Measurements from ENCODE around the gene JAM3.

The JAM3 gene

DNA sequence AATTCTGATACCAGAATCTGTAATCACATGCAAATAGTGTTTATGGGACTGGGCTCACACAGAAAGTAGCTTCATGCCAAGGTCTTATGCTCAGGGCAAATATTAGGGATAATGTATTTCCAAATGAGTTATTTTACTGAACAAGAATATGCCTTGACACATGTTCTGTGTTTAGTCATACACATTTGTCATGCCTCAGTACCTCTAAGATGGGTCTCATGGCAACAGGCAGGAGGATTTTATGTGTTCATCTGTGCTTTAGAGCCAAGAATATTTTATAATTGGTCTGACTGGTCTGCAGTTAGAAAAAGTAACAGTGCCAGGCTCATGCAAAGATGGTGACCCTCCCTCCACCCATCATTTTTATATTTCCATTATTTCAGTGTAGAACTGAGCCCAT is 49.1 kb downstream of the JAM3 start:
- CTCF ChIA-PET: interaction anchor here (1.0 kb wide), 1 partner anchor 23 kb away, joined by 3 read pairs; no protein-coding TSS in a partner anchor
- POLR2A ChIA-PET: no interaction called here
- no peak for DNase-seq (ENCODE audit: extremely low spot score)
- TF ChIP-seq, protein P1, sequence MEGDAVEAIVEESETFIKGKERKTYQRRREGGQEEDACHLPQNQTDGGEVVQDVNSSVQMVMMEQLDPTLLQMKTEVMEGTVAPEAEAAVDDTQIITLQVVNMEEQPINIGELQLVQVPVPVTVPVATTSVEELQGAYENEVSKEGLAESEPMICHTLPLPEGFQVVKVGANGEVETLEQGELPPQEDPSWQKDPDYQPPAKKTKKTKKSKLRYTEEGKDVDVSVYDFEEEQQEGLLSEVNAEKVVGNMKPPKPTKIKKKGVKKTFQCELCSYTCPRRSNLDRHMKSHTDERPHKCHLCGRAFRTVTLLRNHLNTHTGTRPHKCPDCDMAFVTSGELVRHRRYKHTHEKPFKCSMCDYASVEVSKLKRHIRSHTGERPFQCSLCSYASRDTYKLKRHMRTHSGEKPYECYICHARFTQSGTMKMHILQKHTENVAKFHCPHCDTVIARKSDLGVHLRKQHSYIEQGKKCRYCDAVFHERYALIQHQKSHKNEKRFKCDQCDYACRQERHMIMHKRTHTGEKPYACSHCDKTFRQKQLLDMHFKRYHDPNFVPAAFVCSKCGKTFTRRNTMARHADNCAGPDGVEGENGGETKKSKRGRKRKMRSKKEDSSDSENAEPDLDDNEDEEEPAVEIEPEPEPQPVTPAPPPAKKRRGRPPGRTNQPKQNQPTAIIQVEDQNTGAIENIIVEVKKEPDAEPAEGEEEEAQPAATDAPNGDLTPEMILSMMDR (IDR thresholded peaks at IDR 0.05; ENCODE audit: control extremely low read depth, extremely low read depth, low read depth, missing control alignments): no peak

DNA sequence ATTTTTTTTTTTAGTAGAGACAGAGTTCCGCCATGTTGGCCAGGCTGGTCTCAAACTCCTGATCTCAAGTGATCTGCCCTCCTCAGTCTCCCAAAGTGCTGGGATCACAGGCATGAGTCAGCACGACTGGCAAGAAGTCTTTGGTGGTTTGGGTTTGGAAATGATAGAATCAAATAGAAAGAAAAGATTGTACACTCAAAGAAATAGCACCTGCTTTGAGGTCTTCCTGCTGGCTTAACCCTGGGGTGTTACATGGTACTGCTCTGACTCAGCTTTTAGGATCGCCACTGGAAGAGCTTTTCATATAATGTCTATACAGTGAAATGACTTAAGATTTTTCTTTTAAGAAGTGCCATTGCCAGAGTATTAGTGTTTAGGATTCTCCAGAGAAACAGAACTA is 50.2 kb downstream of the JAM3 start:
- no peak for DNase-seq (ENCODE audit: extremely low spot score)
- ChIA-PET POLR2A (no interaction called here), CTCF (no interaction called here)
- TF ChIP-seq, protein P1 (IDR thresholded peaks at IDR 0.05; ENCODE audit: control extremely low read depth, extremely low read depth, low read depth, missing control alignments): no peak

DNA sequence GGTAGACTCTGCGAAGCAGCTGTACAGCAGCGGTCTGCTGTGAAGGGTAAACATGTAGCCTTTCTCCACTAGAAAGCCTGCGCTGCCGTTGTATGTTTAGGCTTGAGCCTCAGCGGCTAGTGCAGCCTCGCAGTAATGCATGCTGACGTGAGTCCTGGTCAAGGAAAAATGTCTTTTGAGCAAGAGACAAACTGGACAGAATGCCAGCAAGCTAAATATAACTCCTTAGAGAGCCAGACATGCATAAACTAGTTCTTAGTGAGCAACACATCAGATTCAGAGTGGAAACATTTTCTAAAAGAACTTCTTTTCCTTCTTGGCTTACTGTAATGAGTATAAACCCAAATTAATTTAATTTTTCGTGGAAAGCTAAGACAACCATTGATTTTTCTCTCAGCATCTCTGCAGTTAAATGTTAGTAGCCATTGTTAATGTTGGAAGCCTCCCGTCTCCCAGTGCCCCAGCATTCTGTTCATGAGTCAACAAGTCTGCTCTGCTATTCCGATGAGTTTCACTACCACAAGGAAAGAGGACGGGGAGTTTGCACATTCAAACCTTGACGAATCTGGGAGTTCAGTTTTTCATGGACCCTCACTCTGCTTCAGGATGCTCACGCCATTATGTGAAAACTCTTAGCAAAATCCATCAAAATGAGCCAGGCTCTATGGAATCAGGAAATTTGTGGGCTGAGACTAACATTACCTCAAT is 51.4 kb downstream of the JAM3 start:
- TF ChIP-seq, protein P1 (IDR thresholded peaks at IDR 0.05; ENCODE audit: control extremely low read depth, extremely low read depth, low read depth, missing control alignments): no peak
- POLR2A ChIA-PET: interaction anchor here (0.6 kb wide), 1 partner anchor 1810 kb away, joined by 3 read pairs; no protein-coding TSS in a partner anchor
- CTCF ChIA-PET: interaction anchor here (1.2 kb wide), 1 partner anchor 36 kb away, joined by 3 read pairs; no protein-coding TSS in a partner anchor
- no peak for DNase-seq (ENCODE audit: extremely low spot score)

DNA sequence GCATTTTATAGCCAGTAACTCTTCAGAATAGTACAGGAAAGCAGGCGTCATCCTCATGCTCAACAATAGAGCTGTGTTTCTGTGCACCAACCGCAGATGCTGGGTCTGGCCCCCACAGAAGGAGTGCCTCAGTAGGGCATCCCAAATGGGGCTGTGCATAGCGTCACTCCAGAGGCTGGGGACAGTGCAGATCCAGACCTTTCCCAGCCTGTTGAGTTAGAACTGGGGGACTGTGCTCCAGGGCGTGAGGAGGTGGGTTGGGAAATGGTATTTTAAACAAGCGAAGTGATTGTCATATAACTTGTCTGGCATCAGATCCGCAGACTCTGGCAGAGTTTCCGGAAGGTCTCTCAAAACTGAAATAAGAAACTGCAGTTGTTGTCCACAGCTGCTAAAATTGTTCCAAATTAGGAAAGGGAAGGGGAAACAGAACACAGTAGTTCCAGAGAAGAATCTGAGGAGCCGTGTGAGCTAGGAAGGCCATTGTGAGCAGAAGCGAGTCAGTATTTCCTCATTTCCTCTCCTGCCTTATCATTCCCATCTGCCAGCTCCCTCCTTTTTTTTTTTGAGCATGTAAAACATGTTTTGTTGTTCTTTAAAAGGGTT is 52.2 kb downstream of the JAM3 start:
- no peak for DNase-seq (ENCODE audit: extremely low spot score)
- CTCF ChIA-PET: interaction anchor here (1.2 kb wide), 1 partner anchor 37 kb away, joined by 3 read pairs; no protein-coding TSS in a partner anchor

DNA sequence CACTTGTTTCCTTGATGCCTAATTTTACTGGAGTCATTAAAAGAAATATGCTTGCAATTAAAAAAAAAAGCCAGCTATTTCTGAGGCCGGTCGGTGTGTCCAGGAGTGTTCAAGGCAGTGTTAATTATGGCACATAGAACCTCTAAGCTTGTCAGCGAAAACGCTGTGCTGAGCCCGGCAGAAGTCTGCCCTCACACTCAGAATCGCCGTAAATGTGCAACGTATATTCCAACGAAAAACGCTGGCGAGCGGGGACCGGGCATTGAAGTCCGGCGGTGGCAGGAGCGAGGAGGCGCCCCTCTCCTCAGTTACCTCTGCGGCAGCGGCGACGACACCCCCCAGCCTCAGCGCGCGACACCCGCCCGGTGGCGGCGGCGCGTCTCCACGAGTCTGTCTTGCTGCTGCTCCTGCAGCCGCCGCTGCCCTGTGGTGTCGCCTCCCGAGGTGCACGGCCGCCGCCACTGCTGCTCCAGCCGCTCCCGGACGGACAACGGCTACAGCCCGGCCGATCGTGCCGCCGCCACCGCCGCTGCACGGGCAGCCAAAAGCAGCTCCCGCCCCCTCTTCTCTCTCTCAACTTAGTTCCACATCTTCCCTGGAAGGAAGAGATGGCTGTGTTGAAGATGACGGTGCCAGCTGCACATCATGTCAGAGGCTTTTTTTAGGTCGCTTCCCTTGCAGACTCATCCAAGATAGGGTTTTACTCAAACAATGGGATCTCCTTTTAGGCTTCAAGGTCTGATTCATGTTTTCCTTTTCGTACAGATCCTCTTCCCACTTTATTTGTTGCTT is 56.0 kb downstream of the JAM3 start:
- ChIA-PET POLR2A (no interaction called here), CTCF (interaction anchor here (0.9 kb wide), 1 partner anchor 11 kb away, joined by 3 read pairs; no protein-coding TSS in a partner anchor)
- TF ChIP-seq, protein P1 (IDR thresholded peaks at IDR 0.05; ENCODE audit: control extremely low read depth, extremely low read depth, low read depth, missing control alignments): no peak
- DNase-seq (ENCODE audit: extremely low spot score): no peak

More for the DNA sequence above, 52.2 kb downstream of the JAM3 start:
- TF ChIP-seq, protein P1 (IDR thresholded peaks at IDR 0.05; ENCODE audit: control extremely low read depth, extremely low read depth, low read depth, missing control alignments): no peak
- POLR2A ChIA-PET: no interaction called here

DNA sequence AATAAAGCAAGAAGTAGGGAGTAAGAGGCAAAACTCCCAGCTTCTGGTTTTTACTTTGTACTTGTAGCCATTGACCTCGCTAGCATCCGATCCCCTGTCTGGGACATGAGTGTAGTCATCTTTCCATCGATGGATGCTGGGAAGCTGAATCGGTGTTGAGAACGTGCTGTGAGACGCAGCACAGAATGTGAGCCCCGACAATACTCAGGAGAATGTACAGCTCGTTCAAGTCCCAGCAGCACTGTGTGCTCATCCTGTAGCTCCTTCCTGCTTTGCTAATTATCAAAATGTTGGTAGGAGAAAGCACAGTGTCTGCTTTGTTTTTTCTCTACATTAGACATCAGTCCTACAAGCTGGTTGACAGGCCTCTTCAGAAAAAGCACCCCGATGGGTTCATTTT is 56.6 kb downstream of the JAM3 start:
- no peak for DNase-seq (ENCODE audit: extremely low spot score)
- CTCF ChIA-PET: interaction anchor here (0.9 kb wide), 1 partner anchor 11 kb away, joined by 3 read pairs; no protein-coding TSS in a partner anchor
- TF ChIP-seq, protein P1 (IDR thresholded peaks at IDR 0.05; ENCODE audit: control extremely low read depth, extremely low read depth, low read depth, missing control alignments): no peak
- POLR2A ChIA-PET: no interaction called here
